GM18505 (cell line): ENCODE results near the gene RSRC2.
"Not testable (repeated sequence)": the region's sequence is repeated elsewhere in the genome, so short reads cannot be mapped to it uniquely, and the experiment has no call there.

Experiments used
- ATAC-seq: cut with Tn5 transposase; IDR thresholded peaks from one replicate; pipeline ENCODE4 v1.9.1; 2021; ENCODE audit not compliant: unreplicated experiment
- POLR2A ChIP-seq: IDR thresholded peaks from 4 replicates; pipeline ENCODE4 v1.6.1; 2011; ENCODE audit warnings: borderline replicate concordance; ENCODE audit not compliant: insufficient read depth, insufficient read length; ENCODE audit errors: extremely low read depth

The RSRC2 gene

GRCh38 chr12:122486805-122487426 lies 39.8 kb downstream of the RSRC2 start:
- TF ChIP-seq POLR2A: no peak
- ATAC-seq: no peak

GRCh38 chr12:122486360-122486759 lies 40.4 kb downstream of the RSRC2 start:
- ATAC-seq: not testable (repeated sequence)

GRCh38 chr12:122484385-122484784 lies 42.4 kb downstream of the RSRC2 start:
- ATAC-seq: not testable (repeated sequence)

GRCh38 chr12:122483969-122484368 lies 42.8 kb downstream of the RSRC2 start:
- TF ChIP-seq POLR2A: no peak
- ATAC-seq: no peak

- no peak for ATAC-seq
- TF ChIP-seq POLR2A: no peak
Measured at GRCh38 chr12:122481861-122482260, 44.9 kb downstream of the RSRC2 start.

- TF ChIP-seq POLR2A: no peak
- ATAC-seq: no peak
Measured at GRCh38 chr12:122480753-122481152, 46.0 kb downstream of the RSRC2 start.

GRCh38 chr12:122474324-122474716 lies 52.4 kb downstream of the RSRC2 start:
- no peak for TF ChIP-seq POLR2A
- no peak for ATAC-seq

- ATAC-seq: no peak
- no peak for TF ChIP-seq POLR2A
Measured at GRCh38 chr12:122473543-122474323, 53.0 kb downstream of the RSRC2 start.

GRCh38 chr12:122471324-122472226 lies 55.2 kb downstream of the RSRC2 start:
- no peak for ATAC-seq

GRCh38 chr12:122470576-122470975 lies 56.2 kb downstream of the RSRC2 start:
- not testable (repeated sequence) for ATAC-seq

More at GRCh38 chr12:122471324-122472226, 55.2 kb downstream of the RSRC2 start:
- TF ChIP-seq POLR2A: no peak

- not testable (repeated sequence) for ATAC-seq
Measured at GRCh38 chr12:122469856-122470255, 56.9 kb downstream of the RSRC2 start.

GRCh38 chr12:122467983-122468382 lies 58.8 kb downstream of the RSRC2 start:
- no peak for TF ChIP-seq POLR2A
- no peak for ATAC-seq

- ATAC-seq: not testable (repeated sequence)
Measured at GRCh38 chr12:122464317-122465042, 62.3 kb downstream of the RSRC2 start.
